DND-41 (cell line): Measurements from ENCODE around the gene EFNB2.

Experiments used
- ATAC-seq: fragments of 200-7000 bp; cut with Tn5 transposase; 3 replicates; pipeline ENCODE4 v1.9.1; 2021; ENCODE audit warnings: low read depth; ENCODE audit not compliant: insufficient read depth
- DNase-seq: peaks from one replicate; pipeline ENCODE4 v3.0.0-alpha.2; 2020
- H2AFZ ChIP-seq: 2 replicates; pipeline ENCODE4 v1.6.0; 2012; ENCODE audit warnings: low read depth, low read length
- H3K27ac ChIP-seq: 2 replicates; pipeline ENCODE4 v1.5.1; 2012; ENCODE audit warnings: low read length, inconsistent platforms
- H3K27me3 ChIP-seq: fragments of 200-600 bp; sonication (generic); 2 replicates; pipeline ENCODE4 v1.6.0; 2012; ENCODE audit warnings: low read length, mild to moderate bottlenecking, inconsistent platforms; ENCODE audit not compliant: insufficient read depth, poor library complexity
- H3K36me3 ChIP-seq: 2 replicates; pipeline ENCODE4 v1.5.1; 2012; ENCODE audit warnings: low read length, inconsistent platforms; ENCODE audit not compliant: insufficient read depth
- H3K4me1 ChIP-seq: 2 replicates; pipeline ENCODE4 v1.5.1; 2012; ENCODE audit warnings: mild to moderate bottlenecking, low read length; ENCODE audit not compliant: insufficient read depth
- H3K4me2 ChIP-seq: 2 replicates; pipeline ENCODE4 v1.6.0; 2012; ENCODE audit warnings: mild to moderate bottlenecking, moderate library complexity, low read length, inconsistent platforms; ENCODE audit not compliant: insufficient read depth
- H3K4me3 ChIP-seq, 2 experiments: fragments of 200-600 bp in 1 of 2; shearing (Covaris generic) in 1 of 2; 2 replicates each; pipeline ENCODE4 v1.5.1; 2012 to 2016; ENCODE audit warnings: inconsistent platforms in 2 of 2, low read length in 2 of 2, mild to moderate bottlenecking in 2 of 2, low read depth in 1 of 2, moderate library complexity in 1 of 2
- H3K79me2 ChIP-seq: 2 replicates; pipeline ENCODE4 v1.6.0; 2012; ENCODE audit warnings: low read length, inconsistent platforms; ENCODE audit not compliant: insufficient read depth
- H3K9ac ChIP-seq: 2 replicates; pipeline ENCODE4 v1.6.0; 2012; ENCODE audit warnings: low read depth, mild to moderate bottlenecking, inconsistent platforms, low read length, moderate library complexity
- H3K9me3 ChIP-seq: 2 replicates; pipeline ENCODE4 v1.5.1; 2012; ENCODE audit warnings: low read length, moderate library complexity, mild to moderate bottlenecking, inconsistent platforms; ENCODE audit not compliant: insufficient read depth, severe bottlenecking
- H4K20me1 ChIP-seq: 2 replicates; pipeline ENCODE4 v1.6.0; 2012; ENCODE audit warnings: low read length; ENCODE audit not compliant: insufficient read depth
- CTCF ChIP-seq: IDR thresholded peaks from 2 replicates; pipeline ENCODE4 v1.5.1; 2012; ENCODE audit warnings: borderline replicate concordance, low read length, moderate library complexity, mild to moderate bottlenecking; ENCODE audit not compliant: poor library complexity, severe bottlenecking; ENCODE audit errors: extremely low read depth
- EZH2 ChIP-seq: IDR thresholded peaks from 3 replicates; pipeline ENCODE4 v1.6.1; 2012; ENCODE audit warnings: borderline replicate concordance, low read depth, mild to moderate bottlenecking, moderate library complexity, low read length, inconsistent platforms; ENCODE audit not compliant: severe bottlenecking

The EFNB2 gene

DNA sequence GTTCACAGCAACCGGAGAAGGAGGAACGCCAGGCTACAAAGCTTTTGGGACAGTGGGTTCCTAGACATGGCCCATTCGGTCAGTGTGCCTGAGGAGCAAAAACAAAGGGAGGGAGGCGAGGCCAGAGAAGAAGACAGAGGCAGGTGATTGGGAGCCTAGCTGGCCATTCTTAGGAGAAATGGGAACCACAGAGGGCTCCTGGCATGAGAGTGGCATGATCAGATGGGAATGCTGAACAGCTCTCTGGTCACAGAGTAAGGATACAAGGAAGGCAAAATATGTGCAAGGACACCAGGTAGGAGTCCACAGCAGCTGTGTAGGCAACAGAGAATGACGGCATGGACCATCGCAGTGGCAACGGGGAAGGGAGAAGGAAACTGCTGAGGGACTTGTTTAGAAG is 82.4 kb downstream of the EFNB2 start:
- ATAC-seq (no peak), DNase-seq (no peak)
- Histone ChIP-seq H3K36me3 (no peaks in the 10 kb centered on the region), H3K4me1 (no peaks in the 10 kb centered on the region), H3K9me3 (peaks cover 3% of the 10 kb centered on the region), H4K20me1 (no peaks in the 10 kb centered on the region), H3K4me2 (no peak overlapping the region), H2AFZ (no peak overlapping the region), H3K27ac (no peak overlapping the region), H3K4me3 (no peak overlapping the region), H3K27me3 (no peaks in the 10 kb centered on the region), H3K9ac (no peak overlapping the region), H3K79me2 (no peaks in the 10 kb centered on the region)
- TF ChIP-seq CTCF (no peak), EZH2 (no peak)

DNA sequence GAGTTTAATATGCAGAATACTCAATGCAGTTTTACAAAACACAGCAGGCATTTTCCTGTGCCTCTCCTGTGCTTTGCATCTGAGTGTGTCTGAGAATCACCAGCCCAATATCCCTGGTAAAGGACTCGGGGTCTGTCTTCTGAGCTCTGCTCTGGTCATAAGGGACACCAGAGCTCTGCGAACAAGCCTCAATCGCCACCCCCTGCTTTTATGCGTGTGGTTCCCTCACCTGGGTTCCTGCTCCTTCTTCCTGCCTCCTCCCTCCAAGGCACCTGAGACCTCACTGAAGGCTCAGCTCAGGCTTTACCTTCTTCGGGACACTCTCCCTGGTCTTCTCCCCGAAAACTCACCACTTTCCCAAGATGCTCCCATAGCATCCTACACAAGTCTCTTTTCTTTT is 84.5 kb downstream of the EFNB2 start:
- TF ChIP-seq CTCF: no peak
- ATAC-seq (no peak), DNase-seq (no peak)
- H4K20me1 ChIP-seq: no peaks in the 10 kb centered on the region
- H3K79me2 ChIP-seq: no peaks in the 10 kb centered on the region
- H3K9me3 ChIP-seq: peaks cover 3% of the 10 kb centered on the region
- H3K9ac ChIP-seq: no peak overlapping the region
- H3K4me3 ChIP-seq: no peak overlapping the region
- no peaks in the 10 kb centered on the region for H3K27me3 ChIP-seq
- no peaks in the 10 kb centered on the region for H3K4me1 ChIP-seq
- H3K27ac ChIP-seq: no peak overlapping the region
- no peak overlapping the region for H3K4me2 ChIP-seq
- no peak overlapping the region for H2AFZ ChIP-seq
- no peaks in the 10 kb centered on the region for H3K36me3 ChIP-seq

- no peak for ATAC-seq
- no peak for DNase-seq
- Histone ChIP-seq H3K4me3 (no peak overlapping the region), H3K36me3 (no peaks in the 10 kb centered on the region), H3K4me2 (no peak overlapping the region), H2AFZ (no peak overlapping the region), H3K79me2 (no peaks in the 10 kb centered on the region), H3K9me3 (peaks cover 3% of the 10 kb centered on the region), H3K4me1 (no peaks in the 10 kb centered on the region), H4K20me1 (no peaks in the 10 kb centered on the region), H3K9ac (no peak overlapping the region), H3K27ac (no peak overlapping the region), H3K27me3 (no peaks in the 10 kb centered on the region)
- TF ChIP-seq EZH2 (no peak), CTCF (no peak)
Measured at GRCh38 chr13:106449096-106449495, 86.4 kb downstream of the EFNB2 start.

DNA sequence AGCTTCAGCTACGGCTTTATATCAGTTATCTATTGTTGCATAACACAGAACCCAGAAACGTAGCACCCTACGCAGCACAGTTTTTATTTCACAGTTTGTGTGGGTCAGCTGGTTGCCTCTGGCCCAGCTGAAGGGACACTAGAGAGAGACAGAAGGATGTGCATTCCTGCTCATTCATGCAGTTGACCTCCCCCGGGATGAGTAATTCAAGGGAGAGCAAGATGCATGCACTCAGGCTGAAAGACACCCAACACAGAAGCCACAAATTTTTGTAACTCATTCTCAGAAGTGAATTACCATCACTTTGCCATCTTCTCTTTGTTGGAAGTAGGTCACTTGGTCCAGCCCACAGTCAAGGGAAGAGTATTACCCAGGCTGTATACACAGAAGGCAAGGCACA is 89.5 kb downstream of the EFNB2 start:
- Histone ChIP-seq H3K4me1 (no peaks in the 10 kb centered on the region), H3K27me3 (no peaks in the 10 kb centered on the region), H4K20me1 (no peaks in the 10 kb centered on the region), H3K4me3 (no peak overlapping the region), H3K27ac (no peak overlapping the region), H3K9ac (no peak overlapping the region), H3K4me2 (no peak overlapping the region), H3K79me2 (no peaks in the 10 kb centered on the region), H3K9me3 (peaks cover 3% of the 10 kb centered on the region), H3K36me3 (no peaks in the 10 kb centered on the region), H2AFZ (no peak overlapping the region)
- TF ChIP-seq CTCF (no peak), EZH2 (no peak)
- no peak for DNase-seq
- ATAC-seq: no peak
